Bronchial smooth muscle cell (primary cell): Measurements from ENCODE around the gene TM4SF5. TPM values are rescaled to one million over a fixed set of nuclear protein-coding genes. Genes with fewer than 3 reads are reported as not detected.

Experiments used
- total RNA-seq: library from RNA; depleted of rRNA; stranded (reverse); fragments of >200 nt; gene quantifications from 2 replicates; pipeline ENCODE4 v1.2.1, GENCODE V29; 2014

The TM4SF5 gene, protein sequence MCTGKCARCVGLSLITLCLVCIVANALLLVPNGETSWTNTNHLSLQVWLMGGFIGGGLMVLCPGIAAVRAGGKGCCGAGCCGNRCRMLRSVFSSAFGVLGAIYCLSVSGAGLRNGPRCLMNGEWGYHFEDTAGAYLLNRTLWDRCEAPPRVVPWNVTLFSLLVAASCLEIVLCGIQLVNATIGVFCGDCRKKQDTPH
- not detected in 2 replicates for total RNA-seq

DNA sequence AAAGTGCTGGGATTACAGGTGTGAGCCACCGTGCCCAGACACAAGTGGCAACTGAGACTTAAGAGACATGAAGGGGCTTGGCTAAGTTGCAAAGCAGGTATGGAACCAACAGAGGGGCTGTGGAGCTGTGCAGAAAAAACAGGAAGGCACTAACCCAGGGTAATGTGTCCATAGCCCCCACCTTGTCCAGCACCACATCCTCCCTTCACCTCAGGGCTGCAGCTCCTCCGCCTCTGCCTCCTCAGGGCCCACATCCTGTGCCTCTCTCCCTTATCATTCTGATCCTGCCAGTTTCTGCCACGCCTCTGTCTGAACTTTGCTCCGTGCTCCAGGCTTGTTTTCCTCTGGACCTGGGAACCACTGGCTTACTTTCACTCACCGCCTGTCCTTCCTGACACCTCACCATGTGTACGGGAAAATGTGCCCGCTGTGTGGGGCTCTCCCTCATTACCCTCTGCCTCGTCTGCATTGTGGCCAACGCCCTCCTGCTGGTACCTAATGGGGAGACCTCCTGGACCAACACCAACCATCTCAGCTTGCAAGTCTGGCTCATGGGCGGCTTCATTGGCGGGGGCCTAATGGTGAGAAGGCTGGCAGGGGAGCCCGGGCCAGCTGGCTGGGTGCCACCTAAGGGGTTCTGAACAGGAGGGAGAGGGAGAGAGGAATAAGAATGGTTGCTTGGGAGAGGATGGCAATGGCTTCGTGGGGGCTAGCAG lies at the start of gene TM4SF5:
TSS of gene TM4SF5 (plus strand) at position 368 of the 716 bp plus-strand sequence. CDS start at position 405, 37 bp downstream.

GRCh38 chr17:4739122-4740024 lies 32.3 kb upstream of the TM4SF5 start, which contains the start of the genes CXCL16 and ZMYND15:
CXCL16 (minus strand) TSS chr17:4739928; CDS start chr17:4739339, 589 bp downstream.
ZMYND15 (plus strand) TSS chr17:4739833; CDS start chr17:4740549, 716 bp downstream.

DNA sequence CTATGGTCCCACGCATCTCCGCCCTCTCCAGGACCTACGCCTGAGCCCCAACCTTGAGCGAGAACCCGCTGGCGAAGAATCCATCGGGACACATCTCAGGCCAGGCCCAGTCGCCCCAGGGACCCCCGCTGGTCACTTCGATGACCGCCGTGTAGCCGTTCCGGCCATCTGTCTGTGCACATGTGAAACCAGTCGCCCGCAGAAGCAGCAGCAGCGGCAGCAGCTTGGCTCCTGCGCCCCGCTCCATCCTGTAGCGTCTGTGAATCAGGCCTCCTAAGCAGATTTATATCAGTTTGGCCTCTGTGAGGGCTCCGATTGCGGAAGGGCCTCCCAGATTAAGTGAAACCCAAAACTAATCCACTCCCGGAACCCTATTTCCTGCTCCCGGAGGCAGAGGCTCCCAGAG lies 14.4 kb downstream of the TM4SF5 start, which contains the start of gene VMO1:
TSS of gene VMO1 (minus strand) at position 259 of the 406 bp plus-strand sequence. CDS start at position 247, 12 bp downstream.

GRCh38 chr17:4788807-4789700 lies 17.4 kb downstream of the TM4SF5 start, which contains the start of gene GLTPD2:
GLTPD2 (plus strand) TSS chr17:4788964; CDS start chr17:4789012, 48 bp downstream.

DNA sequence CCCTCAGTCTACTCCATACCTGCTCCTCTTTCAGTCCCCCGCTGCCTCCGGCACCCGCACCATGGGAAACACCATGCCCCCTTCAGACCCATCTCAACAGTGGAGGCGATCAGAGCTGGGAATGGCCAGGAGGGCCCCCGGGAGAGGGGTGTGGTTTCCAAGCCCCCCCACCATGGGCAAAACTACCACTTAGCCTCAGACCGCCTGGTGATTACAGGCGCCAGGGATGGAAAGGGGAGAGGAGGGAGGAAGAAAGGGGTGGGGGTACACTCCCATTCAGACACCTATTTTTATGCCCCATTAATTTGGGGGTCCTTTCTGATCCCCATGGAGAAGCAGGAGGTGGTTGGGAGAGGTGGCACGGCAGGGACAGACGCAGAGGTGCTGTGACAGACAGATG lies 30.5 kb downstream of the TM4SF5 start, which contains the start of gene C17orf114:
TSS of gene C17orf114 (minus strand) at position 101 of the 400 bp plus-strand sequence.

DNA sequence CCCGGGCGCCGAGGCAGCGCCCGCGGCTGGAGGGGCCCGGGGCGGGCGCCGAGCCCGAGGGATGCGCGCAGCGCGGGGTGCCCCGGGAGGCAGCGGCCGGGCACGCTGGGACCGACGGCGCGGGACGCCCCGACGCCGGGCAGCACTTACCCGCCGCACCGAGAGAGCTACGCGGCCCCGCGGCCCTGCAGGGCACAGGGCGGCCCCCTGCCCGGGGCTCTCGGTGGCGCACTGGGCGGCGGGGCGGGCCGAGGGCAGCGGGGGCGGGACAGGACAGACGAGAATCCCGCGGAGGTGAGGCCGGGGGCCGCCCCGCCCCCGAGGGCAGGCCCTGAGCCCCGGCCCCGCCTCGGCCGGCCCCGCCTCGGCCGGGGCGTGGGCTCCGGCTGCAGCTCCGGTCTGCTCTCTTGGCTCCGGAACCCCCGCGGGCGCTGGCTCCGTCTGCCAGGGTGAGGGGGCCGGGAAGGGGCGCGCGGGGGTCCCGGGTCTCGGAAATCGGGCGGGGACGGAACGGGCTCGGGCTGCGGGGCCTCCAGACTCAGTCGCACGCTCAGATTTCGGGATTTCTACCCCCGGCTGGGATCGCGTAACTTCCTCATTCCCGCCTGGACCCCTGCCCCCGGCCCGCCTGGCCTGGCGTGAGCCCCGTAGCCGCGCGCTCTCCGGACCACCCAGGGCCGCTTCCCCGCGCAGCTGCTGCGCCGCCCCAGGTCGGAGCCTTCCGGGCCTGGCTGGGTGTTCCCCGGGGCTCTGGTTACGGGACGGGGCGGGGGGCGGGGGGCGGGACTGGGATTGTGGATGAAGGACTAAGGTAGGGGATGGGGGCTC lies 35.3 kb downstream of the TM4SF5 start, which contains the start of gene PLD2:
TSS of gene PLD2 (plus strand) at position 376 of the 828 bp plus-strand sequence. CDS start 621 bp downstream, outside the sequence.

Other genes with a start within 250 kb of the TM4SF5 start
- 21.9 and 32.3 TPM in 2 replicates for gene MYBBP1A, start 216.5 kb upstream of the TM4SF5 start, total RNA-seq
- gene GGT6, start 211.3 kb upstream of the TM4SF5 start, total RNA-seq: under 0.01 TPM in 1 of 2 replicates, not detected in the other
- 0.47 and 10.1 TPM in 2 replicates for gene SMTNL2, start 187.4 kb upstream of the TM4SF5 start, total RNA-seq
- gene ALOX15, start 130.2 kb upstream of the TM4SF5 start, total RNA-seq: 0.17 TPM in 1 of 2 replicates, not detected in the other
- 11.3 and 13.7 TPM in 2 replicates for gene PELP1, start 67.7 kb upstream of the TM4SF5 start, total RNA-seq
- 2.4 and 2.5 TPM in 2 replicates for gene ARRB2, start 61.3 kb upstream of the TM4SF5 start, total RNA-seq
- gene MED11, start 40.5 kb upstream of the TM4SF5 start, total RNA-seq: 11.3 and 18.5 TPM in 2 replicates
- 0.09 TPM in 1 of 2 replicates, not detected in the other for gene ZMYND15, start 32.1 kb upstream of the TM4SF5 start, total RNA-seq
- 0.63 and 1.6 TPM in 2 replicates for gene CXCL16, start 32.0 kb upstream of the TM4SF5 start, total RNA-seq
- gene VMO1, start 14.5 kb downstream of the TM4SF5 start, total RNA-seq: 1.1 and 1.2 TPM in 2 replicates
- not detected in 2 replicates for gene GLTPD2, start 17.1 kb downstream of the TM4SF5 start, total RNA-seq
- 134 and 196 TPM in 2 replicates for gene PSMB6, start 24.3 kb downstream of the TM4SF5 start, total RNA-seq
- gene PLD2, start 35.3 kb downstream of the TM4SF5 start, total RNA-seq: 19.9 and 20.4 TPM in 2 replicates
- 25.7 and 31.9 TPM in 2 replicates for gene MINK1, start 61.5 kb downstream of the TM4SF5 start, total RNA-seq
- 3.2 and 3.5 TPM in 2 replicates for gene C17orf107, start 127.7 kb downstream of the TM4SF5 start, total RNA-seq
- 0.47 and 1.2 TPM in 2 replicates for gene CHRNE, start 131.2 kb downstream of the TM4SF5 start, total RNA-seq
- gene GP1BA, start 160.4 kb downstream of the TM4SF5 start, total RNA-seq: not detected in 2 replicates
- 46.7 and 67.4 TPM in 2 replicates for gene SLC25A11, start 168.2 kb downstream of the TM4SF5 start, total RNA-seq
- gene RNF167, start 168.4 kb downstream of the TM4SF5 start, total RNA-seq: 13.3 and 16.9 TPM in 2 replicates
- gene PFN1, start 176.6 kb downstream of the TM4SF5 start, total RNA-seq: 419 and 524 TPM in 2 replicates
- 2.2 TPM in 2 replicates for gene ENO3, start 179.2 kb downstream of the TM4SF5 start, total RNA-seq
- gene SPAG7, start 195.9 kb downstream of the TM4SF5 start, total RNA-seq: 51.7 and 58.0 TPM in 2 replicates
- 4.5 and 5.4 TPM in 2 replicates for gene CAMTA2, start 215.8 kb downstream of the TM4SF5 start, total RNA-seq
- 0.09 and 0.32 TPM in 2 replicates for gene INCA1, start 225.6 kb downstream of the TM4SF5 start, total RNA-seq
- 70.3 and 76.3 TPM in 2 replicates for gene KIF1C, start 226.1 kb downstream of the TM4SF5 start, total RNA-seq